Measurements from ENCODE around the gene NUB1.
A peak's percentile ranks its signal among the peaks of the same experiment; 100 is the strongest.

Gene NUB1

DNA sequence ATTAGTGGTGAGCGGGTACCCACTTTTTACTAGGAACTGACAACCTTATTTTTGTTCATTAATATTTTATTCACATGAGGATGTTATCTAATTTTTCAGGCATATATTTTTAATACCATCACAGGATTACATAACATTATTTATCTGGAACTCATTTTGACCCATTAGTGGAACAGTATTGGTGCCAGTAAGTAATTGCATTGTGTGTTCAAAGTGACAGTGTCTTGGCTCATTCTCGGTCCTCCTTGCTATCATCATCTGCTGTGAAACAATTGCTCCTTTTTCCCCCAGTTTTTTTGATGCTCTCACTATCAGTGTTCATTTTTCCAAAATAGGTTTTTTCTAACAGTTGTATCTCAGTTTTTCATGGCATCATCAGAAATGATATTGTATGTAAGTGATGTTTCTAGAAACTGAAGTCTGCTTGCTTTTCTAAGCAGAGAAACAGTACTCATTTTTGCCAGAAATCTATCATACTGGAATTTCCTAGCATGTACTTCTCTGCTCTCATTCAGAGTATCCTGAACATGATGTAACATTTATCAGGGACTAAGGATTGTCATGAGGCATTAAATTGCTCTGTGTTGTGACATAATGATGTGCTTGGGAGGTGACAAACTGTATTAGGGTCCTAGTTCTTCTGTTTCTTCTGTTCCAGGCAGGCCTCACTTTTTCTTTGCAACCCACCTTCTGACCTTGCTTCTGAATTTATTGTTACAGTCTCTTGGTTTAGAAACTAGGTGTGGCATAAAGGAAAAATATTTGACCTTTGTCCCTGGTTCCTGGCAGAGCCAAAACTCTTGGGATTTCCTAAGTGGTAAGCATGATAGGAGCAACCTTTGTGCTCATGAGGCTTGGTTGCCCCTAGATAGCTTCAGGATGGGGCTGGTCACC is 4.2 kb downstream of the NUB1 start:
- no peak for DNase-seq

DNA sequence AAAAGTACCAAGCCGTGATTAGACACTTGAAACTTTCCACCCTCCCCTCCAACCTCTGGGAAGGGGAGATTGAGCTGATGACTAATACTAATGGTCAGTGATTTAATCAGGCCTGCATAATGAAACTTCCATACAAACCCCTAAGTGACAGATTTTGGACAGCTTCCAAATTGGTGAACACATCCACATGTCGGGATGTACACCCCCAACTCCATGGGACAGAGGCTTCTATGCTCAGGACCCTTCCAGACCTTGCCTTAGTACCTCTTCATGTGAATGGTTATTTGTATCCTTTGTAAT is 4.8 kb downstream of the NUB1 start:
- DNase-seq: no peak

- DNase-seq: no peak
Observed at GRCh38 chr7:151347200-151347599, 5.6 kb downstream of the NUB1 start.

GRCh38 chr7:151348970-151349369 is 7.4 kb downstream of the NUB1 start:
- no peak for DNase-seq

GRCh38 chr7:151349507-151349853 is 7.9 kb downstream of the NUB1 start:
- DNase-seq: no peak

GRCh38 chr7:151351027-151351426 is 9.4 kb downstream of the NUB1 start:
- no peak for DNase-seq

DNA sequence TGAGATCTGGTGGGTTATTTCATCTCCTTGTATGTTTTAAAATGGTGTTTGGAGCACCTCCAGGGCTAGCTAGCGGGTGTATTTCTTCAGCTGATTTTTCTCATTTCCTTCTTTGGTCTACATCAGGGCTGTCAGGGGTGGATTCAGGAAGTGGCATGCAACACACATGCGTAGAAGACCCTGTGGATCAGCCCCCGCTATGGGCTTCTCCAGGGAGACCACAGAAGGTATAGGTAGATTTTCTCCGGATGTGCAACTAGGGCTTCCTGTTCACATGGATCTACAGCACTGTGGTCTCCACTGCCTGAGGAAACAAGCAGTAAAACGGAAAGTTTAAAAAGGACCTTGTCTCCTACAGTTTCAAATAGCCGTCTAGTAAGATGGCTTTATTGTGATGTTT is 10.4 kb downstream of the NUB1 start:
- peak; percentile 68 for DNase-seq

GRCh38 chr7:151352512-151352911 is 10.9 kb downstream of the NUB1 start:
- no peak for DNase-seq

- DNase-seq: no peak
Observed at GRCh38 chr7:151361193-151361959, 19.8 kb downstream of the NUB1 start.

GRCh38 chr7:151363182-151363581 is 21.6 kb downstream of the NUB1 start:
- DNase-seq: no peak

- no peak for DNase-seq
Observed at GRCh38 chr7:151366166-151366879, 24.7 kb downstream of the NUB1 start.

DNA sequence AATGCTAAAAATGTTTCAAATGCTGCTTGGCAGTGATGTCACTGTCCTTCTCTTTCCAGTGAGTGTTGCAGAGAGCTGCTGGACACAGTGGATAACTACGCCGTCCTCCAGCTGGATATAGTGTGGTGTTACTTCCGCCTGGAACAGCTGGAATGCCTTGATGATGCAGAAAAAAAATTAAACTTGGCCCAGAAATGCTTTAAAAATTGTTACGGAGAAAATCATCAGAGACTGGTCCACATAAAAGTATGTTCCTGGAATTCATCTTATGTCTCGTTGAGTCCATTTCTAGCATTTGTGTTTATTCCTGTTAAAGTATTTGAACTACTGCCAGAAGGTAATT is 25.2 kb downstream of the NUB1 start:
- no peak for DNase-seq

DNA sequence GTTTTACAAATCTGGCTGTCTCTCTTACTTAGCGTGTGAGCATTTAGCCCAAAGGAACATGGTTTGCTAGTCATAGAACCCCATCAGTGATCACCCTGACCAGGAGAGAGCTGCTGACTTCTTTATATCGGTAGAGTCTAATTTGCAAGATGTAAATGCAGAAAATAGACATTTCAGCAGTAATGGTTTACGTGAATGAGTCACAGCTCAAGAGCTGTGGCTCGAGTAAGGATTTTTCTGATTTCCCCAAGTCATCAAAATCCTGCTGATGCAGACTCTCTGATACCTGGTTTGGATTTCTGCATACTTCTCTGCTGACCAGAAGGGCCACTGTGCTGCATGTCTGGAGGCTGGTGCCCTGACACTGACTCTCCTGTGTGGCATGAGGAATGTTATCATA is 25.7 kb downstream of the NUB1 start:
- DNase-seq: no peak

GRCh38 chr7:151368136-151368571 is 26.5 kb downstream of the NUB1 start:
- peak; percentile 40 for DNase-seq

DNA sequence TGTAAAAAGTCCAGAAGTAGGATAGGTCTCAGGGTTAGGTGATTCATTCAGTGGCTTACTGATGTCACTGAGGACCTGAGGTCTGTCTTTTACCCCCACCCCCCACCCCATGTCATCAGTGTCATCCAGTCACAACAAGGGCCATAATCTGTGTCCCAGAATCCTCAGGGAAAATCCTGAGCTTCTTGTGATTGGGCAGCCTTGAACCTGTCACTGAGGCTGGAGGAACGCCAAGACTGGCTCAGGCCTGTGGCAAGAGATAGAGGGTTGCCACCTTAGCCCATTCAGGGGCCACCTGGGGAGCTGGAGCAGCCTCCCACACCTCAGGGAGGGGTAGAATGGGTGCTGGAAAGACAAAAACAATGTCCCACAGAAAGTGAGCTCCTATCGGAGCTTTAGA is 29.7 kb downstream of the NUB1 start:
- DNase-seq: no peak

- no peak for DNase-seq
Observed at GRCh38 chr7:151372612-151373265, 31.1 kb downstream of the NUB1 start.

DNA sequence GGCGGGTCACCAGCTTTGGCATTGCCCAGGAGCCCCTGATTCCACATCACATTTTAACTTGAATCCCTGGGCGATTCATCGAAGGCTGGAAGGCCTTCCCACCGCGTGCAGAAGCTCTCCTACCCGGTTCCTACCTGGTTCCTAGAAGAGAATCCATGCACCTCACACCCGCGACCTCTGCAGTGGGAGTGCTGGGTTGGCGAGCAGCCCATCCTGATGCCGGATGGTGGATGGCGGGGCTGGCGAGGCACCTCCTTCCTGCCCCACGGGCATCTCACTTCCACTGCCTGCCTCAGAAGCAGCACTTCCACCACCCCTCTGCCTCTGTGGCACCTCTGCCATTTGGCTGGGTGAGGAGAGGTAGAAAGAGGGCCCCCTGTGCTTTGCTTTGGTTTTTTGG is 32.0 kb downstream of the NUB1 start:
- DNase-seq: no peak

DNA sequence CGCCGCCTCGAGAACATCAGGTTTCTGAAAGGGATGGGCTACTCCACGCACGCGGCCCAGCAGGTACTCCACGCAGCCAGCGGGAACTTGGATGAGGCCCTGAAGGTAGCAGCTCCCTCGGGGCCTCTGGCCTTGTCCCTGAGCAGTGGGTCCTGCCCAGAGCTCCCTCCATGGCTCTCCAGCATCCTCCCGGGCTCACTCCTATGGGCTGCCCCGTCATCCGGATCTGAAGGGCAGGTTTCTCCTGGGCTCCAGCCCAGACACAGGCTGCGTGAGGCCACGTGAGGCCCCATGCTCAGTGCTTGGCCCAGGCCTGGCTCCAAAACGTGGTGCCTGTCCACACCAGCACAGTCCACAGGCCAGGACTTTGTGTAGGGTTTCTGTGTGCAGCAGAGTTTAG is 32.5 kb downstream of the NUB1 start:
- DNase-seq: no peak

DNA sequence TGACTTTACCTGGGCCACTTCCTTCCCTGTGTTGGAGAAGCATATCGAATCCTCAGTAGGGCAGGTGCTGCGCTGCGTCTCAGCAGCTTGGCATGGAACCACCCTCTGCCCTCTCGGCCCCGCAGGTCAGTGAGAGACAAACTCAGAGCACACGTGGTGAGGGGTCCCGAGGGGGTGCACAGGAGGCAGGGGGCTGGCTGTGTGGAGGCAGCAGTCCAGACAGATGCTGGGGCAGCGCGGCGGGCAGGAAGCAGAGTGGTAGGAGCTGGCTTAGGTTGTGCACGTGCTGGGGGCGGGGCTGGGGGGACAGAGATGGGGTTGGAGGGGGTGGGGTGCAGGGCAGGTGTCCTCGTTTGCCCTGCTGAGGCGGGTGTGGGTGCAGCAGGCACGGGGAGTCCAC is 33.1 kb downstream of the NUB1 start:
- DNase-seq: no peak

DNA sequence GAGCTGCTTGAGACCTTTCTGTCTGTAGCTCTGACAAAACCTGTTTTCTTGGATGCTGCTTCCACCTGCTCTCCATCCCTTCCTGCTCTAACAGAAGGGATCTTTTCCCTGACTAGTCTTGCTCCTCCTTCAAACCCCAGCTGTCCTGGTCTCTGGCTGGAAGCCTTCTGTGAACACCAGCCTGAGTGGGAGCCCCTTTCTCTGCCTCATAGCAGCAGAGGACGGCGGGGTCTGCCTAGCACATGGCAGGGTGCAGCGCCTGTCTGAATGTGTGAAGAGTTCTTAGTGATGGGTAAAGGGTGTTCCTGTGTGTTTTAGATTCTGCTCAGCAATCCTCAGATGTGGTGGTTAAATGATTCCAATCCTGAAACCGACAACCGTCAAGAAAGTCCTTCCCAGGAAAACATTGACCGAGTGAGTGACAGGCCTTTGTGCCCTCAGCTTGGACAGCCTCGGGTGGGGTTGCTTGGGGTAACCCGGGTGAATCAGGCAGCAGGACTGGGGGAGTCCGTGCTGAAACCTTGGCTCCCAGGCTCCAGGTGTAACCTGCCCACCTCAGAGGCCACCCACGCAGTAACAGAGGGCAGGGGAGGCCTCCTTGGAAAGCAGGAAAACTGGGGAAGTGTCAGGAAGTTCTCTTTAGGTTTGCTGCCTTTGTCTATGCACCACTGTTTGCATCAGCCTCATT is 34.1 kb downstream of the NUB1 start:
- no peak for DNase-seq

DNA sequence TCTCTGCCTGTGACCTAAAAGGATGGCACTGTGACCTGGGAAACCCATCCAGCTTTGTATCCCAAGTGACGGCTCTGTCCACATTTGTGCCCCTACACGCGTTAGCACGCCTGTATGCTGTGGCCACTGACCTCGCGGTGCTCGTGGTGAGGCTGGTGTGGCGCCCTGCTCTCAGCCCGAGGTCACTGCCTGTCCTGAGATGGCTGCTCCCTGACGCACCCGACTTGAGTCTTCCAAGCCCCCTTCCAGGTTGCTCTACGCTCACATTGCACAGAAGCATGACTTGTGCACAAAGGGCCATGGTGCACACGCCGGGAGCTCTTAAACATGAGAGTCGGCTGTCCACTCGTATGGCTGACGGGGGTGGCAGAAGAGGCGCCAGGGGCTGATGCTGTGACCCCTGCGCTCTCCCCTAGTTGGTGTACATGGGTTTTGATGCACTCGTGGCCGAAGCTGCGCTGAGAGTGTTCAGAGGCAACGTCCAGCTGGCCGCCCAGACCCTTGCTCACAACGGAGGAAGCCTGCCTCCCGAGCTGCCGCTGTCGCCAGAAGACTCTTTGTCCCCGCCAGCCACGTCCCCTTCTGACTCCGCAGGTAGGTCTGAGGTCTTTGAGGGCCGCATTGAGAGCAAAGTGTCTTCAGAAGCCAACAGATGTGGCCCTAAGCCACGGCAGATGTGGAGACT is 34.7 kb downstream of the NUB1 start:
- no peak for DNase-seq

- DNase-seq: no peak
Observed at GRCh38 chr7:151377406-151377805, 35.8 kb downstream of the NUB1 start.
